Left kidney (tissue), 2 donors: ENCODE results near the gene TMEM240. TPM values are rescaled to one million over a fixed set of nuclear protein-coding genes. Genes with fewer than 3 reads are reported as not detected.
"Not testable (repeated sequence)": the region's sequence is repeated elsewhere in the genome, so short reads cannot be mapped to it uniquely, and the experiment has no call there.

Experiments
- DNase-seq: peaks from one replicate; pipeline ENCODE4 v3.0.0-alpha.2; 2013
- polyA plus RNA-seq: library from polyadenylated mRNA; unstranded; fragments of 120-200 nt; gene quantifications from one replicate; pipeline ENCODE4 v1.2.1, GENCODE V29; 2013; ENCODE audit not compliant: insufficient read length

TMEM240 gene
- polyA plus RNA-seq, 1 donor: 3.7 TPM

- not testable (repeated sequence) for DNase-seq
Observed at GRCh38 chr1:1524750-1525383, 15.6 kb downstream of the TMEM240 start.

GRCh38 chr1:1523651-1524050 is 16.8 kb downstream of the TMEM240 start:
- not testable (repeated sequence) for DNase-seq

- not testable (repeated sequence) for DNase-seq
Observed at GRCh38 chr1:1523226-1523625, 17.2 kb downstream of the TMEM240 start.

DNA sequence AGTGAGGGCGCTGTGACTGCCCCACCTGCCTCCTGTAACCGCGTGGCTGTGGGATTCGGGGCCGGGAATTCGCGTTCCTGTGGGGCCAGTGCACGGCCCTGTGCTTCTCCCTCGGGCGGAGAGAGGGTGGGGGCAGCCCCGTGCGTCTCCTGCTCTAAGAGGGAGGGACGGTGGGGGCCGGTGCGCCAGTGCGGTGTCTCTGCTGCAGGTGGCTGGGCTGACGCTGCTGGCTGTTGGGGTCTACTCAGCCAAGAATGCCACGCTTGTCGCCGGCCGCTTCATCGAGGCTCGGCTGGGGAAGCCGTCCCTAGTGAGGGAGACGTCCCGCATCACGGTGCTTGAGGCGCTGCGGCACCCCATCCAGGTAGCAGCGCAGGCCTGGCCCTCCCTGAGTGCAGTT is 17.9 kb downstream of the TMEM240 start:
- DNase-seq: not testable (repeated sequence)

DNA sequence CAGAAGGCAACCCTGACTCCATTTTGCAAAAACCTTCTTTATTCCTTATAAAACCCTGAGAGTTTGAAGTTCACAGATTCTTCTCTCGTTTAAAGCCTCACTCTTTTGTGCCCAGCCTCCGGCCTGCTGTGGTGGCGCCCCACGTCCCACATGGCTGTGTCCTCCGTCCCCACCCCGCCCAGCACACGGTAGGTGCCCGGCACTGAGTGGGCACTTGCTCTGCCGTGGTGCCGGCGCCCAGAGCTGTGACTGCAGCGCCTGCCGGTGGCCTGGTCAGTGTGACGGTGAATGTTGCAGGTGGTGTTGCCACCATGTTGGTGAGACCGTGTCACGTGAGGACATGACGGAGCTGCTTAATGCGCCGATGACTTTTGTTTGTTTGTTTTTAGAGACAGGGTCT is 19.1 kb downstream of the TMEM240 start:
- DNase-seq: no peak

- DNase-seq: not testable (repeated sequence)
Observed at GRCh38 chr1:1519805-1520505, 20.5 kb downstream of the TMEM240 start.

- DNase-seq: not testable (repeated sequence)
Observed at GRCh38 chr1:1518621-1519007, 21.8 kb downstream of the TMEM240 start.

DNA sequence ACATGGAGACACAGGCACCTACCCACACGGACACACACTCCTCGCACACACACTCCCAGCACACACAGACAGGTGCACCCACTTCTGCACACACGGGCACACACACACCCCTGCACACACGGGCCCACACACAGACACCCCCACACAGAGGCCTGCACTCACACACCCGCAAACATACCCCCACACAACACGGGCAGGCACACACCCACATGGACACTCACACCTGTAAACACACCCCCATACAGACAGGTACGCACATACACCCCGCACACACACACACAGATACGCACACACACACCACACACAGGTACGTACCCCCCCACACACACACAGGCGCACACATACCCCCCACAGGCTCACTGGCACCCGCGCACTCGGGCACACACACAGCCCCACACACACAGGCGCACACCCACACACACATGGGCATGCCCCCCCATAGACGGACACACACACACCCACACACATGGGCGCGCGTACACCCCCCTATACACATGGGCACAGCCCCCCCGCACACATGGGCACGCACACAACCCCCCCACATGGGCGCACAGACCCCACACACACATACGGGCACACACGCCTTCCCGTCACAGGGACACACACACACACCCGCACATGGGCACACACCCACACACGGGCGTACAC is 22.3 kb downstream of the TMEM240 start:
- DNase-seq: no peak

DNA sequence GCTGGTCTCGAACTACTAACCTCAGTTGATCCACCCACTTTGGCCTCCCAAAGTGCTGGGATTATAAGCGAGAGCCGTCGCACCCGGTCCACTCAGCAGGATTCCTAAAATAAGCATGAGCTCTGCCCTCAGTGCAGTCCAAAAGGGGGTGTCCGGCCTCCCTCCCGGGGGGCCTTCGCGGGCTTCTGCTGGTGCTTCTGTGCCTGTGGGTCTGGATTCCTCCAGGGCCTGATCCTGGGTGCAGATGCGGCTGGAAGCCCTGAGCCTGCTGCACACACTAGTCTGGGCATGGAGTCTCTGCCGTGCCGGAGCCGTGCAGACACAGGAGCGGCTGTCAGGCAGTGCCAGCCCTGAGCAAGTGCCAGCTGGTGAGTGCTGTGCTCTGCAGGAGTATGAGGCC is 23.5 kb downstream of the TMEM240 start:
- not testable (repeated sequence) for DNase-seq

DNA sequence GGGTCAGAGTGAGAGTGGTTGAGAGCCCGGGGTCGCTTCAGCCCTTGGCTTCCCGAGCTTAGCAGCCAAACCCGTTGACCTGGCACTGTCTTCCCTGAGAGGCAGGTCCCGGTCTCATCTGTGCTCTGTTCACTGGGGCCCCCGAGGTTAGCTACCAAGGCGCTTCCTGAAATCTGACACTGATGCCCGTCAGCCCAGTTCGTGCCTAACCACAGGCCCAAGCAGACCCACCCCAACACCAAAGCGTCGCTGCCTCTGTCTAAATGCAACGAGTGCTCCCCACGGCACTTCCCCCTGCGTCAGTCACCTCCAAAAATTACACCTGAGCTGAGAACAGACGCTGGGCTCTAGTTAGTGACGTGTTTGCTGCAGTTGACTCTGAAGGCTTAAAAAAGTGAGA is 26.0 kb downstream of the TMEM240 start:
- DNase-seq: not testable (repeated sequence)

- not testable (repeated sequence) for DNase-seq
Observed at GRCh38 chr1:1513675-1514074, 26.7 kb downstream of the TMEM240 start.

DNA sequence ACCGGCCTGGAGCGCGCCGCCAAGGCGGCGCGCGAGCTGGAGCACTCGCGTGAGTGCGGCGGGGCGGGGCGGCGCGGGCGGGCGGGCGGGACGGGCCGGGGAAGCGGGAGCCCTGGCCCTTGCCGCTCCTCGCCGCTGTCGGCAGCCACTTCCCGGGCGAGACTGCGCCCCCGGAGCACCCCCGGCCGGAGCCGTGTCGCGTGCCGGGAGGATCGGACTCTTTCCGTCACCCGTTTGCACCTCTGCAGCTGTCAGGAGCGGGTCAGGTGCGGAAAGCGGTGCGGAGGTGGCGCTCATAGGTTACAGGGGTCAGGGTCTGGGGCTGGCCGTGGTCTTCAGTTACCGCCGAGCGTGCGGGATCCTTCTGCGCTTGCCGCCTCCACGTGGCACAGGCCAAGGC is 28.0 kb downstream of the TMEM240 start:
- not testable (repeated sequence) for DNase-seq

- peak; percentile 97 for DNase-seq
Observed at GRCh38 chr1:1511533-1512285, 28.7 kb downstream of the TMEM240 start, which contains the start of gene ATAD3A. TSS of gene ATAD3A (plus strand) at chr1:1512162. CDS start at chr1:1512269, 107 bp downstream.

GRCh38 chr1:1510912-1511532 is 29.4 kb downstream of the TMEM240 start:
- DNase-seq: peak; percentile 8

DNA sequence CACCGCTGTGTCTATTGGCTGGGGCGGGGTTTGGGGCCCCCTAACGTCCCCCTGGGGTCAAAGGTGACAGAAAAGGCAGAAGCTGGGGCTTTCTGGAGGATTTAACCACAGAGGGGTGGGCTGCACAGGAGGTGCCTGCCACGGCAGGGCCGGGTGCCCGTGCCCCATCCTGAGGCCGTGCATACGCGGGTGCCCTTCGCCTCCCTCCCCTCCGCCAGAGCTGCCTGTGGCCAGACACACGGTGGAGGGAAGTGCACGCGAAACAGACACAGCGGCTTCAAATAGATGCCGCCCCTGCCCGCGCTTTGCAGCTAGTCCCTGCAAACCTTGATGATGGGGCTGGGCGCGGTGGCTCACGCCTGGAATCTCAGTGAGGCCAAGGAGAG is 31.0 kb downstream of the TMEM240 start:
- not testable (repeated sequence) for DNase-seq

GRCh38 chr1:1508775-1509464 is 31.5 kb downstream of the TMEM240 start:
- not testable (repeated sequence) for DNase-seq

DNA sequence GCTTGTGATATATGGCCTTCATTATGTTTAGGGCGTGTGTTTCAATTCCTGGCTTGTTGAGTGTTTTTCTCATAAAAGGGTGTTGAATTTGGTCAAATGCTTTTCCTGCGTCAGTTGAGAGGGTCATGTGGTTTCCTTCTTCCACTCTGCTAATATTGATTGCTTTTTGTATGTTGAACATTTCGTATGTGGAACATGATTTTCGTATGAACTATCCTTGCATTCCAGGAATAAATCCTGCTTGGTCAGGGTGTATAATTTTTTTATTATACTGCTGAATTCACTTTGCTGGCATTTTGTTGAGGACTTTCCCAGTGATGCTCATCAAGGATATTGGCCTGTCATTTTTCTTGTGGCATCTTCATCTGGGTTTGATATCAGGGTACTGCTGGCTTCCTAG is 33.1 kb downstream of the TMEM240 start:
- no peak for DNase-seq

DNA sequence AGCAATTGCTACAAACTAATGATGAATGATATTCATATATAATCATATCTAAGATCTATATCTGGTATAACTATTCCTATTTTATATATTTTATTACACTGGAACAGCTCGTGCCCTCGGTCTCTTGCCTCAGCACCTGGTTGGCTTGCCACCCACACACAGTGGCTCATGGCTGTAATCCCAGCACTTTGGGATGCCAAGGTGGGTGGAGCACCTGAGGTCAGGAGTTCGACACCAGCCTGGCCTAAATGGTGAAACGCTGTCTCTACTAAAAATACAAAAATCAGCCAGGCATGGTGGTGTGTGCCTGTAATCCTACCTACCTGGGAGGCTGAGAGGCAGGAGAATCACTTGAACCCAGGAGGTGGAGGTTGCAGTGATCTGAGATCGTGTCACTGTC is 34.6 kb downstream of the TMEM240 start:
- not testable (repeated sequence) for DNase-seq

DNA sequence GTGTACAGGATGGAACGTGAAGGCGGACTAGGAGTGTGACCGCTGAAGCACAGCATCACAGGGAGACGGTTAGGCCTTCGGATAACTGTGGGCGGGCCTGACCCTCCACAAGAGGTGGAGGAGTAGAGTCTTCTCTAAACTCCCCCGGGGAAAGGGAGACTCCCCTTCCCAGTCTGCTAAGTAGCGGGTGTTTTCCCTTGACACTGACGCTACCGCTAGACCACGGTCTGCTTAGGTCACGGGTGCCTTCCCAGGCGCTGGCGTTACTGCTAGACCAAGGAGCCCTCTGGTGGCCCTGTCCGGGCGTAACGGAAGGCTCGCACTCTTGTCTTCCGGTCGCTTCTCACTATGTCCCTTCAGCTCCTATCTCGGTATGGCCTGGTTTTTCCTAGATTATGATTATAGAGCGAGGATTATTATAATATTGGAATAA is 35.0 kb downstream of the TMEM240 start:
- DNase-seq: peak; percentile 3

DNA sequence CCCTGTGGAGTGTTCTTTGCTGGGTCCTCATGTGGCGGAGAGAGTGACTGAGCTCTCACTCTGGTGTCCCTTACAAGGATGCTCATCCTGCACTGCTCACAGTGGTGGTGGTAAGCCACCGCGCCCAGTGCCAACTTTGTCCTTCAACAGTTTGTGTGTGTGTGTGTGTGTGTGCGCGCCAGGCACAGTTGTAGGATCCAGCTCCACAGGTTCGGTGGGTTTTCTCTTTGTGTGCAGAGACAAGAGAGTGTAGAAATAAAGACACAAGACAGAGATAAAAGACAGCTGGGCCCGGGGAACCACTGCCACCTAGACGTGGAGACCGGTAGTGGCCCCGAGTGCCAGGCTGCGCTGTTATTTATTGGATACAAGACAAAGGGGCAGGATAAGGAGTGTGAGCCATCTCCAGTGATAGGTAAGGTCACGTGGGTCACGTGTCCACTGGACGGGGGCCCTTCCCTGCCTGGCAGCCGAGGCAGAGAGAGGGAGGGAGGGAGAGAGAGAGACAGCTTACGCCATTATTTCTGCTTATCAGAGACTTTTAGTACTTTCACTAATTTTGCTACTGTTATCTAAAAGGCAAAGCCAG is 35.6 kb downstream of the TMEM240 start:
- DNase-seq: peak; percentile 53

GRCh38 chr1:1495461-1495975 is 44.9 kb downstream of the TMEM240 start:
- not testable (repeated sequence) for DNase-seq
